PFSK-1 (cell line): ENCODE measurements around the gene PRCD.

ENCODE experiments used
- FOXP2 ChIP-seq: optimal IDR thresholded peaks from 2 replicates; pipeline ENCODE3; 2011; ENCODE audit warnings: borderline replicate concordance, control low read depth, inconsistent platforms; ENCODE audit not compliant: insufficient read depth; ENCODE audit errors: extremely low read length, extremely low read depth
- POLR2AphosphoS5 ChIP-seq: IDR thresholded peaks from 2 replicates; pipeline ENCODE4 v1.6.1; 2012; ENCODE audit warnings: low read depth, mild to moderate bottlenecking, control low read depth, low read length, moderate library complexity
- SIN3A ChIP-seq: IDR thresholded peaks from 2 replicates; pipeline ENCODE4 v1.6.1; 2012; ENCODE audit warnings: mild to moderate bottlenecking, low read length, moderate library complexity, borderline replicate concordance; ENCODE audit not compliant: insufficient read depth
- TAF1 ChIP-seq: IDR thresholded peaks from 2 replicates; pipeline ENCODE4 v1.6.1; 2012; ENCODE audit warnings: low read length, control low read depth, borderline replicate concordance; ENCODE audit not compliant: insufficient read depth
- TF ChIP-seq, protein P1 (sequence below), 2 experiments: IDR thresholded peaks; 2 replicates each; pipeline versions ENCODE4 v1.6.1 to v1.8.0; 2011 to 2012; ENCODE audit warnings: low read depth in 2 of 2, low read length in 2 of 2, control low read depth in 1 of 2, inconsistent platforms in 1 of 2, mild to moderate bottlenecking in 1 of 2, moderate library complexity in 1 of 2; ENCODE audit not compliant: insufficient read depth in 1 of 2

PRCD gene

DNA sequence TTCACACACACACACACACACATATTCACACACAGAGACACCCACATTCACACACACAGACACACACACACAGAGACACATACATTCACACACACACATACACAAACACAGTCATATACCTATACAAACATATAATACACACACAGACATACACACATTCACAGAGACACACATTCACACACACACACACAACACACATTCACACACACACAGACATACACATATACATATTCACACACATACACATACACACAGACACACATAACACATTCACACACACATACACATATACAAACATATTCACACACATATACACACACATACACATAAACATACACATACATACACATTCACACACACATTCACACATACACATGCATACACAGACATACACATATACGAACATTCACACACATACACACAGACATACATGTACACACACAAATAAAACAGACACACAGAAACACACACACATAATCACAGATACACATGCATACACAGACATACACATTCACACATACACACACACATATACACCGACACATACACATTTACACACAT, 7.9 kb downstream of the PRCD start:
- TF ChIP-seq FOXP2 = no peak
- TF ChIP-seq POLR2AphosphoS5 = no peak
- TF ChIP-seq, protein P1, sequence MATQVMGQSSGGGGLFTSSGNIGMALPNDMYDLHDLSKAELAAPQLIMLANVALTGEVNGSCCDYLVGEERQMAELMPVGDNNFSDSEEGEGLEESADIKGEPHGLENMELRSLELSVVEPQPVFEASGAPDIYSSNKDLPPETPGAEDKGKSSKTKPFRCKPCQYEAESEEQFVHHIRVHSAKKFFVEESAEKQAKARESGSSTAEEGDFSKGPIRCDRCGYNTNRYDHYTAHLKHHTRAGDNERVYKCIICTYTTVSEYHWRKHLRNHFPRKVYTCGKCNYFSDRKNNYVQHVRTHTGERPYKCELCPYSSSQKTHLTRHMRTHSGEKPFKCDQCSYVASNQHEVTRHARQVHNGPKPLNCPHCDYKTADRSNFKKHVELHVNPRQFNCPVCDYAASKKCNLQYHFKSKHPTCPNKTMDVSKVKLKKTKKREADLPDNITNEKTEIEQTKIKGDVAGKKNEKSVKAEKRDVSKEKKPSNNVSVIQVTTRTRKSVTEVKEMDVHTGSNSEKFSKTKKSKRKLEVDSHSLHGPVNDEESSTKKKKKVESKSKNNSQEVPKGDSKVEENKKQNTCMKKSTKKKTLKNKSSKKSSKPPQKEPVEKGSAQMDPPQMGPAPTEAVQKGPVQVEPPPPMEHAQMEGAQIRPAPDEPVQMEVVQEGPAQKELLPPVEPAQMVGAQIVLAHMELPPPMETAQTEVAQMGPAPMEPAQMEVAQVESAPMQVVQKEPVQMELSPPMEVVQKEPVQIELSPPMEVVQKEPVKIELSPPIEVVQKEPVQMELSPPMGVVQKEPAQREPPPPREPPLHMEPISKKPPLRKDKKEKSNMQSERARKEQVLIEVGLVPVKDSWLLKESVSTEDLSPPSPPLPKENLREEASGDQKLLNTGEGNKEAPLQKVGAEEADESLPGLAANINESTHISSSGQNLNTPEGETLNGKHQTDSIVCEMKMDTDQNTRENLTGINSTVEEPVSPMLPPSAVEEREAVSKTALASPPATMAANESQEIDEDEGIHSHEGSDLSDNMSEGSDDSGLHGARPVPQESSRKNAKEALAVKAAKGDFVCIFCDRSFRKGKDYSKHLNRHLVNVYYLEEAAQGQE (IDR thresholded peaks at IDR 0.05; ENCODE audit: insufficient read depth in 1 of 2, low read depth in 2 of 2, low read length in 2 of 2) = no peak
- no peak for TF ChIP-seq SIN3A
- no peak for TF ChIP-seq TAF1

DNA sequence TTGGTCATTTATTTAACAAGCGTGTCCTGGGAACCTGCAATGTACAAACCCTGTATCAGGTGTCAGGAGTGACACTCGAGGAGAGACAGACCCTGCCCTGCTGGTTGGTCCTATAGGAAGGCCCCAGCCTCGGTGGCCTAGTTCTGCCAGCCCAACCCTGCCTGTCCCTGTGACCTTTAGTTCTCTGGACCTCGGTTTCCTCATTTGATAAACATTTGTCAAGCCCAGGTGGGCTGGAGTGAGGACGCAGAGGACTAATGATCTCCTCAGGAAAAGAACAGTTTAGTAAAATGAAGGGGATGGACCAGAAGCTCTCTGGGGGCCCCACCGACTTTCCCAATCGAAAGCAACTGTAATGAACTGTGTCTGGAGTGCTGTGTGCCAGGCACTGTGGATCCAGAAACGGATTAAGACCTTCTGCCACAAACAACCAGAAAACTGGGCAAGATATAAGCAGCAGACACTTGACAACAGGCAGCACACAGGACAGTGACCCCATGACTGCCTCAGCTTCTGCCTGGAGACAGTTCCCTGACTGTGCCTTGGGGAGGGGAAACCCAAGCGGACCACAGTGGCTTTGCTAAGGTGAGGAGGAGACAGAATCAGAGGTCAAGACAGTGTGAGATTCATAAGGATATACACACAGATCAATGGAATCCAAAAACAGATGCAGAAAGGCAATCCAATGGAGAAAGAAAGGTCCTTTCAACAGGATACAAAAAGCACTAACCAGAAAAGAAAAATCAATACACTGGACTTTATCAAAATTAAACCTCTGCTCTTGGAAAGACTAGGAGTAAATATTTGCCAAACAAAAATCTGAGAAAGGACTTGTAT, 8.8 kb downstream of the PRCD start:
- no peak for TF ChIP-seq TAF1
- TF ChIP-seq FOXP2 = no peak
- TF ChIP-seq, protein P1 (IDR thresholded peaks at IDR 0.05; ENCODE audit: insufficient read depth in 1 of 2, low read depth in 2 of 2, low read length in 2 of 2) = no peak
- TF ChIP-seq SIN3A = no peak
- no peak for TF ChIP-seq POLR2AphosphoS5

DNA sequence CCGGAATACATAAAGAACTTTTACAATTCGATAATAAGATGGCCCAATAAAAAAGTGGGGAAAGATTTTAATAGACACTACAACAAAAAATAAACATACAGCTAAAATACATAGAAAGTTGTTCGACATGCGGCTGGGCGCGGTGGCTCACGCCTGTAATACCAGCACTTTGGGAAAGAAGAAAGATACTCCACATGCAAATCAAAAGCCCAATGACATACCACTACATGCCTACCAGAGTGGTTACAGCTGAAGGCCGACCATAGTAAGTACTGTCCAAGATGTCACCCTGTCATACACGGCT, 9.3 kb downstream of the PRCD start:
- TF ChIP-seq POLR2AphosphoS5 (no peak), SIN3A (no peak), TAF1 (no peak), FOXP2 (no peak)
- TF ChIP-seq, protein P1 (IDR thresholded peaks at IDR 0.05; ENCODE audit: insufficient read depth in 1 of 2, low read depth in 2 of 2, low read length in 2 of 2) = no peak

DNA sequence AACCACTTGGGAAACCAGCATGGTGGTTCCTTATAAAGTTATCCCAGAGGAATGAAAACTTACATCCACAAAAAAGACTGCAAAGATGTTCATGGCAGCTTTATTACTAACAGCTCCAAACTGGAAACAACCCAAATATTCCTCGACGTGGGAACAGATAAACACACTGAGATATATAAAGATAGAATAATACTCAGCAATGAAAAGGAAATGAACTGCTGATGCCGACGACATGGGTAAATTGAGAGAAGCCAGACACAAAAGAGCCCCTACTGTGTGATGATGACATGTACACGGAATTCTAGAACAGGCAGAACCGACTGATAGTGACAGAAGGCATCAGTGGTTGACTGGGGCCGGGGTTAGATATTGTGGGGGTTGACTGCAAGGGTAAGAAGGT, 9.7 kb downstream of the PRCD start:
- no peak for TF ChIP-seq FOXP2
- no peak for TF ChIP-seq TAF1
- TF ChIP-seq SIN3A = no peak
- TF ChIP-seq POLR2AphosphoS5 = no peak
- TF ChIP-seq, protein P1 (IDR thresholded peaks at IDR 0.05; ENCODE audit: insufficient read depth in 1 of 2, low read depth in 2 of 2, low read length in 2 of 2) = no peak
